Progenitor cell of endocrine pancreas (in vitro differentiated cells): ENCODE data around the gene DYSF. TPM values are rescaled to one million over a fixed set of nuclear protein-coding genes. Genes with fewer than 3 reads are reported as not detected.

Source experiments
- DNase-seq: peaks from one replicate; pipeline ENCODE4 v3.0.0; 2021; ENCODE audit warnings: low spot score; ENCODE audit not compliant: unreplicated experiment
- H3K27ac Mint-ChIP-seq: 2 replicates; pipeline ENCODE4 v1.8.0; 2021; ENCODE audit warnings: mild to moderate bottlenecking, moderate library complexity, mixed read lengths
- H3K27me3 Mint-ChIP-seq: 2 replicates; pipeline ENCODE4 v1.8.0; 2021; ENCODE audit warnings: mixed read lengths
- H3K36me3 Mint-ChIP-seq: 2 replicates; pipeline ENCODE4 v1.8.0; 2022; ENCODE audit warnings: mixed read lengths; ENCODE audit not compliant: insufficient read depth
- H3K4me1 Mint-ChIP-seq: 2 replicates; pipeline ENCODE4 v1.8.0; 2021; ENCODE audit warnings: low read depth, mixed read lengths
- H3K4me3 Mint-ChIP-seq: 2 replicates; pipeline ENCODE4 v1.8.0; 2021; ENCODE audit warnings: low read depth, mild to moderate bottlenecking, moderate library complexity, mixed read lengths
- H3K9me3 Mint-ChIP-seq: 2 replicates; pipeline ENCODE4 v1.8.0; 2021; ENCODE audit warnings: low read depth, mixed read lengths
- CTCF ChIP-seq: fragments of 200-600 bp; sonication (generic); IDR thresholded peaks from one replicate; pipeline ENCODE4 v1.5.0; 2021; ENCODE audit warnings: antibody characterized with exemption, mild to moderate bottlenecking; ENCODE audit not compliant: unreplicated experiment
- total RNA-seq: library from RNA; stranded (reverse); gene quantifications from 2 replicates; pipeline ENCODE4 v1.2.1, GENCODE V29; 2021

Gene DYSF
- total RNA-seq, 1 donor from 2014 or later: 1.4 TPM

- Mint-ChIP-seq H3K36me3 (no peaks in the 10 kb centered on the region), H3K27me3 (peaks cover 14% of the 10 kb centered on the region)
- no peak for TF ChIP-seq CTCF
Measured at GRCh38 chr2:71609958-71610357, 156.6 kb downstream of the DYSF start.

GRCh38 chr2:71610671-71611070, 157.3 kb downstream of the DYSF start:
- H3K36me3 Mint-ChIP-seq: no peaks in the 10 kb centered on the region
- peak; percentile 5 for DNase-seq

More at GRCh38 chr2:71609958-71610357, 156.6 kb downstream of the DYSF start:
- no peaks in the 10 kb centered on the region for H3K9me3 Mint-ChIP-seq
- no peak overlapping the region for H3K4me3 Mint-ChIP-seq
- no peak for DNase-seq
- H3K27ac Mint-ChIP-seq: no peak overlapping the region
- no peaks in the 10 kb centered on the region for H3K4me1 Mint-ChIP-seq

GRCh38 chr2:71611247-71611646, 157.9 kb downstream of the DYSF start:
- peak; percentile 5 for DNase-seq
- no peaks in the 10 kb centered on the region for H3K36me3 Mint-ChIP-seq
- H3K4me3 Mint-ChIP-seq: no peak overlapping the region
- H3K27ac Mint-ChIP-seq: no peak overlapping the region
- H3K4me1 Mint-ChIP-seq: no peaks in the 10 kb centered on the region
- H3K27me3 Mint-ChIP-seq: peaks cover 12% of the 10 kb centered on the region
- no peak for TF ChIP-seq CTCF
- no peaks in the 10 kb centered on the region for H3K9me3 Mint-ChIP-seq

More at GRCh38 chr2:71610671-71611070, 157.3 kb downstream of the DYSF start:
- Mint-ChIP-seq H3K27ac (no peak overlapping the region), H3K4me3 (no peak overlapping the region), H3K9me3 (no peaks in the 10 kb centered on the region), H3K27me3 (peaks cover 12% of the 10 kb centered on the region), H3K4me1 (no peaks in the 10 kb centered on the region)
- TF ChIP-seq CTCF: no peak

- no peak overlapping the region for H3K27ac Mint-ChIP-seq
- TF ChIP-seq CTCF: no peak
- no peaks in the 10 kb centered on the region for H3K9me3 Mint-ChIP-seq
- no peaks in the 10 kb centered on the region for H3K4me1 Mint-ChIP-seq
- H3K36me3 Mint-ChIP-seq: no peaks in the 10 kb centered on the region
- DNase-seq: no peak
- peaks cover 10% of the 10 kb centered on the region for H3K27me3 Mint-ChIP-seq
- no peak overlapping the region for H3K4me3 Mint-ChIP-seq
Measured at GRCh38 chr2:71611781-71612527, 158.6 kb downstream of the DYSF start.

- no peaks in the 10 kb centered on the region for H3K9me3 Mint-ChIP-seq
- DNase-seq: no peak
- TF ChIP-seq CTCF: no peak
- no peaks in the 10 kb centered on the region for H3K4me1 Mint-ChIP-seq
- H3K27me3 Mint-ChIP-seq: peaks cover 2% of the 10 kb centered on the region
- no peak overlapping the region for H3K4me3 Mint-ChIP-seq
- no peaks in the 10 kb centered on the region for H3K36me3 Mint-ChIP-seq
- no peak overlapping the region for H3K27ac Mint-ChIP-seq
Measured at GRCh38 chr2:71612581-71613402, 159.4 kb downstream of the DYSF start.
